GM21528 (cell line): ENCODE results near the gene PPP1R2.
"Not testable (repeated sequence)": the region's sequence is repeated elsewhere in the genome, so short reads cannot be mapped to it uniquely, and the experiment has no call there.

Experiments used
- ATAC-seq: cut with Tn5 transposase; IDR thresholded peaks from one replicate; pipeline ENCODE4 v1.9.1; 2021; ENCODE audit warnings: mild to moderate bottlenecking, moderate library complexity; ENCODE audit not compliant: unreplicated experiment, low FRiP score

Gene PPP1R2

DNA sequence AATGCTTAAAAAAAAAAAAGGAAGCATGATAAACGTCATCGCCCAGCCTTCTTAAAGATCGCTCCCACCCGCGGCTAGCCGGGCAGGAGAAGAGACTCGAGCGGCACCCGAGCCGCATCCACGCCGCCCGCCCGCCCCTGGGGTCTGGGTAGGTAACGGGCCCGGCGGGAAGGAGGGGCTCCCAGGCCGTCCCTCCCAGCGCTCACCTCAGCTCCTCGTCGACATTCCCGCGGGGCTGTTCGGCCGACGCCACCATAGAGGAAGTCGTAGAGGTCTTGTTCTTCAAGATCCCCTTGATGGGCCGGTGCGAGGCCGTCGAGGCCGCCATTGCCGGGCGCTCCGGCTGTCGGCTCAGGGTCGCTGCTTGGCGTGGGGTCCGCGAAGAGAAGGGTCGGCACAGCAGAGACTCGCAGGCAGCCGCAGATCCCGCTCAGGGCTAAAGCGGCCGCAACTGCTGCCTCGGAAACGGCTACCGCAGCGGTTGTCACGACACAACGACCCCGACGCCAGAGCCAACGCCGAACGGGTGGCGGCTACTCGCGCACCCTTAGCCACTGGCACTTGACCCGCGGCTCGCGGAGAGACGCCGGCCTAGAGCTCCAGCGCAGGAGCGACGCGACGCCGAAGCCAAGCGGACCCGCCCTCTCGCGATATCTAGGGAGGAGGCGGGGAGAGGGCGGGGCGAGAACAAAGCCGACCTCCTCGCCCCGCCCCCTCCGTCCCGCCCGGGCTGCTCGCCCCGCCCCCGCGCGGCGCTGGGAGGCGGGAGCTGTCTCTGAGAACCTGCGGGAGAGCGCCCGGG, at the start of gene PPP1R2:
PPP1R2 (minus strand) TSS at position 628 of the 802 bp plus-strand sequence; CDS start at position 328, 300 bp downstream.
- ATAC-seq: peak; percentile 68

DNA sequence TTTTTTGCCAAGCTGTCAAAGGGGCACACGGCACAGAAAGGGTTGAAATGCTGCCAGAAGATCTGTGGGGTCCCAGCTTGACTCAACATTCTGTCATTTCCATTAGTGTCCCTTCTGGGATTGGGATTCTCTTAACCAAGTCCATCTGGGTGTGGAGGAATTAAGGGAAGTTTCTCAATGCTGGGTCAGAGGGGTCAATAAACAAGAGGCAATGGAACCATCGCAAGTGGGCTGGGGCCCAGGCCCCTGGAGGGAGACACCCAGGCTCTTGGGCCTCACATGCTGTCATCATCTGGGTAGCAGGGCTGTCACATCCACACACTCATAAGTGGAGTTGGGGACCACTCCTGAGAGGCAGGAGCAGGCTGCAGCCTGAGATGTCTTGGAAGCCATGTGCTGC, 48.7 kb upstream of the PPP1R2 start:
- ATAC-seq: no peak

DNA sequence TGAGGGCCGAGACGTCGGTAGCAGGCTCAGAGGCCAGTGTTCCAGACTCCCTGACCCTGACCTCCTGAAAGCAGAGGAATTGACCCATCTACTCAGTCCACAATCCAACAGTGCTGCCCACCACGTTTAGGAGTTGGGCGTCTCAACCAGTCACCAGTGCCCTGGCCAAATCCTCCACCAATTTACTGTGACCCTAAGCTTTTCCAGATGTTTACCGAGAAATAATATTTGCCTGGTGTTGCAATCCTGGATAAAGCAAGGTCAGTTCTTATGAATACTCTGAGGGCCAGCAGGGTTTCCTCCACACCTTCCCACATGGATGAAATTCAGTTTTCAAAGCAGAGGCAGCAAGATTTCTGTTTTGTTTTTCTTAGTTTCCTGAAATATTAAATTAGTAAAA, 48.1 kb upstream of the PPP1R2 start:
- no peak for ATAC-seq

DNA sequence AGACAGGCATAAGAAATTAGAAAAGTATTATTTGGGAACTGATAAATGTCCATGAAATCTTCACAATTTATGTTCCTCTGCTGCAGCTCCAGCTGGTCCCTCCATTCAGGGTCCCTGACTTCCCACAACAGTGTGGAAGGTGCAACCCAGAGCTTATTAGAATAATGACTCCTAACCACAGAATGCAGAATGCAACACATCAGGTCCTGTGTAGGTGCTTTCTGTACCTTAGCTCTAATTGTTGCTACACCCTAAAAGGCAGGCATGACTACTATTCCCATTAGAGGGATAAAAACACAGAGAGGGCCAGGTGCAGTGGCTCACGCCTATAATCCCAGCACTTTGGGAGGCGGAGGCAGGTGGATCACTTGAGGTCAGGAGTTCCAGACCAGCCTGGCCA, 47.3 kb upstream of the PPP1R2 start:
- not testable (repeated sequence) for ATAC-seq

DNA sequence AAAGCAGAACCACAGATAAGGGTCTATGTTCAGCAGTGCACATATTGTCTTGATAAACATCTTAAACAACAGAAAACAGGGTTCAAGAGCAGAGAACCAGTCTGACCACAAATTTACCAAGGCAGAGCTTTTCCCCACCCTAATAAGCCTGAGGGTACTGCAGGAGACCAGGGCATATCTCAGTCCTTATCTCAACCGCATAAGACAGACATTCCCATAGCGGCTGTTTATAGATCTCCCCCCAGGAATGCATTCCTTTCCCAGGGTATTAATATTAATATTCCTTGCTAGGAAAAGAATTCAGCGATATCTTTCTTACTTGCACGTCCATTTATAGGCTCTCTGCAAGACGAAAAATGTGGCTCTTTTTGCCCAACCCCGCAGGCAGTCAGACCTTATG, 46.7 kb upstream of the PPP1R2 start:
- ATAC-seq: not testable (repeated sequence)

DNA sequence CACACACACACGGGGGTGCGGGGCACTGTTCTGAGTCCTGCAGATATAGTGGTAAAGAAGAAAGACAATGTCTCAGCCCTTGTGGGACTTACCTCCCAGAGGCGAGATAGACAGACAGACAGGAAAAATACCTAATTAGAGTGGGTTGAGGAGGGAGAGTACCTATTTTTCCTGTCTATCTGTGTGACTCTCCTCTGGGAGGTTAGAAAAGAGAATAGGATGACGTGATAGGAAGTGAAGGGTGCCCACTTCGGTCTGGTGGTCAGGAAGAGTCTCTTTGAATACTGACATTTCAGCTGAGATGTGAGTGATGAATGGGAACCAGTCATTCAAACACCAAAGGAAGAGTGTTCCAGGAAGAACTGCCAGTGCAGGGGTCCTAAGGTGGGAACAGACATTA, 44.7 kb upstream of the PPP1R2 start:
- ATAC-seq: no peak

DNA sequence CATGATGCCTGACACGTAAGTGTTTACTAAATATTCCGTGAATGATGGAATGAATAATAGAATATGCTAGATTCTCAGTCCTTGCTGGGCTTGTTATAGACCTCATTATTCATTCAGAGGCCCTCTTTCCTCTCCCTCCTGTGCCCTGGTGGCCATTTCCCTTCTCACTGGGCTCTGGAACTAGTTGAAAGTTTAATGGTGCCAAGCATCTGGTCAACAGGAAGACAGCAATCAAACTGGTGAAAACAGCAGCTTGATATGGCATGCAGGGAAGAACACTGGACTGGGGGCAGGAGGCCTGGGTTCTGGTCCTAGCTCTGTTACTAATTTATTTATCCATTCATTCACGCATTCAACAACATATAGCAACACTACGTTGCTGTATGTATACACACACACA, 44.3 kb upstream of the PPP1R2 start:
- ATAC-seq: no peak

DNA sequence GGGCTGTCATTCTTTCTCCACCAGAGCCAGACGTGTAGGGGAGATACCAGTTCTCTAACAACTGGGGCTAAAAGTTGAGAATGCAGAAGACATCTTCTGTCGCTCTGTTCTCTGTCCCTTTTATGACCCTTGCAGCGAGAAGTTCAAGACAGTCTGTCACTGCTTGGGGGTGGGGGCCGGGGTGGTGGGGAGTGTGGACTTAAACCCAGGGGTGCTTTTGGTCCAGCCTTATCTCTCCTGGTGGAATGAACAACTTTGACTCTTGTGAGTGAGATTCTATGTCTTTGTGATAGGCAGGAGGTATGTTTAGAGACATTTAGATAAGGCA, 41.4 kb upstream of the PPP1R2 start:
- ATAC-seq: no peak

DNA sequence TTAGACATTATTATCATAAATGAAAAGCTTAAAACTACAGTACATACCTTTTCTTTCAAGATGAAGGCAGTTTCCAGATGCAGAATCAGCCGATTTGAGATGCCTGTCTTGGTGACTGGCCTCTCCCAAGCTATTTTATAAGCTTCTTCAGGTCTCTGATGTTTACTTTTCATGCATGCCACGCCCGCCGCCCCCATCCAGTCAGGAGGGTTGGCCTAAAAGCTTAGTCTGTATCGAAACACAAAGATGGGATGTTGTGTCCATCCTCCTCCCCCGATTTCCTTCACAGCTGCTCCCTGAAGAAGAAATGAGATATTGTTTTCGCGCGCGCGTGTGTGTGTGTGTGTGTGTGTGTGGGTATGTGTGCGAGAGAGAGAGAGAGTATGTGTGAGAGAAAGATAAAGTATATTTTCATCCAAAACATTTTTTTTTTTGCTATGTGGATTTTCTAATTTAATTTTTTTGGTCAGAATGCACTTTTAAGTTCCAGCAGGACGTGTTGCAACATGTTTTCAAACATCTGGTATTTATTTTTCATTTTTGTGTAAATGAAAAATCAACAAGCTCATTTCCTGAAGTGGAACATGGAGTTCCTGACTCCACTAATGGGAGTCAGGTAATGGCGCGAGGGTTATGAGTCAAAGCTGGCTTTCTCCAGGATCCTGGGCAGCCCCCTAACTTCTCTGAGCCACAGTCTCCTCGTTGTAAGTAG, 40.9 kb upstream of the PPP1R2 start, which contains the start of gene APOD:
APOD (minus strand) TSS at position 110 of the 712 bp plus-strand sequence. CDS start 4,479 bp downstream, outside the sequence.
- ATAC-seq: no peak

DNA sequence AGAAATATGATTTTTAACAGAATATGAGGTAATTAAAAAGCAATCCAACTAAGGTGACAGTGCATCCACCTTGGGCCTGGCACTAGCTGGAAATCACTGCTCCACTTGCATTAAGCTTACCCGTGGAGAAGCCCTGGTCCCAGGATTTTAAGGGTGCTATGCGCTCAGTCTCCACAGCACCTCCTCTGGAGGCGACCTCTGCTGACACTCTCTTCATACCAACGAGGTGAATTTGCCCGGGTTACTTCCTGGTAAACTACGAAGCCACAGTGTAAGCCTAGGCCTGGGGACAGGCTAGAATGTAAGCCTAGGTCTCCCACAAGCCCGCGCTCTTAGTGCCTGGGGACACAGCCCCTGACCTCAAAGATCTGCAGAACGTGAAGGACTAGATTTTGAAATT, 39.8 kb upstream of the PPP1R2 start:
- ATAC-seq: no peak

DNA sequence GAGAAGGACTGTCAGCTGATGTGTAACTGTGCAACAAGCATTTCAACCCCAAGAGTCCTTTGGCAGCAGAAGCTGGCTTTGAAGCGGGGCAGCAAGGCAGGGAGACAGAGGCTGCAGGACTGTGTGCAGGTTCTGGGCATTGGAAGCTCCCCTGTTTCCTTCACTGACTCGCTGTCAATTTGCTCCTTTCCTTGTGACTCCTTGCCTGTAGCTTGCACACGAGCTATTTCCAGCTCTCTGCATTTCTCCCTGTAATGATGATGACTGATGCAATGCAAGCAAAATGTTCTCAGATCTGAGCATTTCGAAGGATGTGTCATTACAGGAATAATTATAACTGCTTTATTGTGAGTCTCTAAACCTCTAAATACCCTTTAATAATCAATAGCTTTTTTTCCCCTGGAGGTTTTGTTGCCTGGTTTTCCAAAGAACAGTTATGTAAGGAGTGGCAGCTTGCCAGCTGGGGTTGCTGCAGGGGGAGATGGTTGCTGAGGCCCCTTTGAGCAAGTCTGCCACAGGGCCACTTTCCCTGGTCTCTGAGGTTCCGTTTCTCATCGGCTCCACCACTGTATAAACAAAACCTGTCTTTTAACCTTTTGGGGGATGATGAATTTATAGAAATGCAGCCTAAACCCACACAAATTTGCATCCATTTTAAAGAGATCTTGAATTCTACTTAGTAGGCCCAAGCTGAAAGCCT, 37.8 kb upstream of the PPP1R2 start:
- no peak for ATAC-seq

DNA sequence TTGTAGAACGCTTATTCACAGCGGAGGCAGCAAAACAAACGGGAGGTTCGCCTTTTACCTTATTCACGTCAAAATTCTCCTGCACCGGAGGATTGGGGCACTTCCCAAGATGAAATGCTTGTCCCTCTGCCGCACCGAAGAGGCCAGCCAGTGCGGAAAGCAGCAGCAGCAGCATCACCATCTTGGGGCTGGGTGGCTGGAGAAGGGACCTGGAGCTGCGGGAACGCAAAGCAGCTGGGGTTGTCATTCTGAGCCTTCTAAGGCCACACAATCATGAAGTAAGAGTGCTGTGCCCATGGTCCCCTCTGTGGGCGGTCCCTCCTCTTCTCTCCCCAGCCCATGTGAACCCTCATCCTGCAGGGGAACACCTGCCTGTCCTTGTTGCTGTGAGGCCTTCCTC, 36.2 kb upstream of the PPP1R2 start:
- no peak for ATAC-seq

DNA sequence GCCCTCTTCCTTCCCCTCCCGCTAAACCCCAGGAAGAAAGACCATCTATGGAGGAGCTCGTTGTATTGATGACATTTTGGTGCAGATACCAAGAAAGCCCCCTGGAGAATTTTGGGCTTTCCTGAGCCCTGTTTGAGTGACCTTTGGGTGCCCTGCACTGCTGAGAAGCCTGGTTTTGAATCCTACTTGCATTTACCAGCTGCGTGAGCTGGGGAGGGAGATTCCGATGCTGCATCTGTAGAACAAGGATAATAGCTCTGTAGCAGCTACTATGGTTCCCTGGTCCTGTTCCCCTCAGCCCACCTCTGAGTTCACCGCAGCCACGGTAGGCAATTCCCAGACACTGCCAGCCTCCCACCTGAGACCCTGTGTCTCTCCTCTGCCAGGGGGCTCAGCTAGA, 35.4 kb upstream of the PPP1R2 start:
- no peak for ATAC-seq

DNA sequence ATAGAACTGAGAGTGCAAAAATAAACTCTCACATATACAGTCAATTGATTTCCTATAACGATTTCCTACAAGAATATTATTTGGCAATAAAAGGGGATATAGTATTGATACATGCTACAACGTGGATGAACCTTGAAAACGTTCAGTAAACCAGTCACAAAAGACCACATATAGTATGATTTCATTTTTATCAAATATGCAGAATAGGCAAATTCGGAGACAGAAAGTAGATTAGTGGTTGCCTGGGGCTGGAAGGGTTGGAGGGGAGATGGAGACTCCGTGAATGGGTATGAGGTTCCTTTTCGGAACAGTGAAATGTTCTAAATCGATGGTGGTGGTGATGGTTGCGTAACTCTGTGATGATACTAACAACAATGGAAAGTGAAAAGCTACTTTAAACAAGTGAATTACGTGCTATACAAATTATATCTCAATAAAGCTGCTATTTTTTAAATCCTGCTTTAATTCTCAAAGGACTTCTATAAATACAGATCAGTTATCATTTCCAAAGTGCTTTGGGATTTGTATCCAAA, 34.6 kb upstream of the PPP1R2 start:
- no peak for ATAC-seq

DNA sequence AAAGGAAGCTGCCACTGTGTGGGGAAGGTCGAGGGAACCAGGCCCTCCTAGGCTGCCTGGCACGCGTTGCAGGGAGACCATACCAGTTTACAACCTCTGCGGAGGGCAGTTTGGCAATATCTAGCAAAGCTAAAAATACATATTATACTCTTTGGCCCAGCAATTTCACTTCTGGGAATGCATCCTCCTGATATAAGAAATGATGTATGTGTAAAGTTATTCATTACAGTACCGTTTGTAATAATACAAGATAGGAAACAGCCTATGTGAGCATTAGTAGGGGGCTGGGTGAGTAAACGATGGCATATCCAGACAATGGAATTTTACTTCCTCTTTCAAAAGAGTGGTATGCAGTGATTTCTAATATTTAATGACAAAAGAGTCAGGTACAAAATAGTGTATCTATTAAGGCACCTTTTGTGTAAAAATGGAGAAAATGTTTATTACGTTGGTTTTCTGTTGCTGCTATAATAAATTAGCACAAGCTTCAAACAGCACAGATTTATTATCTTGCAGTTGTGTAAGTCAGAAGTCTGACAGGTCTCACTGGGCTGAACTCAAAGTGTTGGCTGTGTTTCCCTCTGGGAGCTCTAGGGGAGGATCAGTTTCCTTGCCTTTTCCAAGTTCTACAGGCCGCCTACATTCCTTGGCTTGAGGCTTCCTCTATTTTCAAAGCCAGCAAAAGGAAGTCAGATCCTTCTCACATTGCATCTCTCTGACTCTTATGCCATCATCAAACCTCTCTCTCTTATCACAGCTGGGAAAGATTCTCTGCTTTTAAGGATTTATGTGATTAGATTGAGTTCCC, 31.6 kb upstream of the PPP1R2 start:
- no peak for ATAC-seq

DNA sequence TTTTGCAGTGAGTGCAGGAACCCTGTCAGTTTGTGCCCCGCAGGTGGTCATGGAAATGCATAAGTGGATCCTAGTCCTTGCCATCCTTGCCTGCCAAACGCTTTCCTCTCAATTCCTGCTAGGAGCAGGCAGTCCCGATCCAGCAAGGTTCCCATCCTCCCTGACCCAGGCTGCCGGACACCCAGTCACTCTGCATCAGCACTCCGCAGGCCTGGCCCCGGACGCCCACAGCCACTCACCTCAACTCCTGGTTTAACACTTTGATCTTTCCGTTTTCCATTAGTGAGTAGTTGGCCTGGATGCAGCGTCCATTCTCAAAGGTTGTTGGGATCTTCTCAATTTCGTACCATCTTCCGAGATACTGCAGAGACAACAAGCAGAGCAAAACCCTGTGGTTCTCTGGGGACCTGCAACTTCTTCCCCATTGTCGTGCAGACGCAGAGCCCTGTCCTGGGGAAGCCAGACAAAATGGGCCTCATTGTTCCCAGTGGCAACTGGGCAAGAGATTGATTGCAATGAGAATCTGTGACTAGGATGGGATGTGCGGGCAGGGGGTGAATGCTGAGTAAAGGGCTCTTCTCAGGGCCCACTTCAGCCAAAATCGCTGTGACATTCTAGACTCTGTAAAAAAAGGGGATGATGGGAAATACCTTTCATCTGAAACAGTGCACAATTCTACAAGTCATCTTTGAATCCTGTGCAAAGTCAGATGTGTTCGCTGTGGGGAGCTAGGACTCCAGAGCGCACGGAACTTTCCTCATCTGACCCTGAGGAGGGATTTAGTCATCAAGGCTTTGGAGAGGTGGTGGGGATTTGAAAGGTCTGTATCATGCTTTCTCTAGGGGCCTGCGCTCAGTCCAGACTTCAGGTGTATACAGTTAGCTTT, 30.7 kb upstream of the PPP1R2 start:
- ATAC-seq: no peak

DNA sequence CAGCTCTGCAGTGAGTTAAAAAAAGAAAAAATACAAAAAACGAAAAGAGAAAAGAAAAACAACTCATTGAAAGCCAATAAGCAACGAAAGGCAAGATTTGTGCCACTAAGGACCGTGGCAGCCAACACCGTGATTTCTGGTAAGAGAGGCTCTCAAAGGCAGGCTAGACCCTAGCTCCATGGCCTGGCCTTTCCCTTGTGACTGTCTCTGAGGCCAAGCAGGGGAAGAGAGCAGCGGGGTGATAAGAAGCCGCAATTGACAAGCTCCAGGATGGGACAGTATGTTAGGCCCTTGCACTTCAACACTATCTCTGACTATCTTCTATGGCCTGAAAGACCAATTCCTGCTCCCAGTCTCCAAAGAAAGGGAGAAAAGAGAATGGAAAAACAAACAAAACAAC, 28.2 kb upstream of the PPP1R2 start:
- no peak for ATAC-seq

DNA sequence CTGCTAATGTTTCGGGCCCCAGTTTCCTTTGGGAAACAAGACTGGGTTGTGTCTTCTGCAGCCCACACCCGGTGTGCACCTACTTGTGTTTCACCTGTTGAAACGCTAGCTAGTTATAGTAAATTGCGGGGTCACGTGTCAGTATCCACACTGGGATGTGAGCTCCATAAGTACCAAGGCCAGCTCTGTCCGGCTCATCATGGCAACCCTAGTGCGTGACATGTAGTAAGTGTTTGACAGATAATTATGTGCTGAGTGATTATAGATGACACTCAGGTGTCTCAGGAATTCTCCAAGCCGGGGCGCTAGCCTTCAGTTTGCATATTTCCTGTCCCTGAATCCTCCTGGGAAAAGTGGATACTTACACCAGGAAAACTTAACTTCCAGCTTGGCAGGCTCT, 27.8 kb upstream of the PPP1R2 start:
- ATAC-seq: no peak

DNA sequence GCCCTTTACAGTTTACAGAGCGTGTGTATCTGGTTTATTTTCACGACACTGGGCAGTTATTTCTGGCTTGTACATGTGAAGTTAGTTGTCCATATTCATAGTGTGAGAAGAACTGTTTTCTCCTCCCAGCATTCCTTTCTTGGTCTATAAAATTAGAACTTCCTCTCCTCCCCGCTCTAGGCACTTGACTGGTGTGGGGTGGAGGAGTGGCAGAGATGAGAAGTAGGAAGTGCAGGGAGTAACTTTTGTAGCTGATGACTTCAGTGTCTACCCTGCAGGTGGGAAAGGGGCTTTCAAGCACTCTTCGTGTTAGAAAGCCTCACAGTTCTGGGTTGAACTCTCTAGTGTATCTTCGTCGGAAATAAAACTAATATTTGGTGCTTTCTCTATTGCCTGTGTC, 27.2 kb upstream of the PPP1R2 start:
- ATAC-seq: no peak
